Kidney epithelial cell (primary cell): Measurements from ENCODE around the gene RNASE7. TPM values are rescaled to one million over a fixed set of nuclear protein-coding genes. Genes with fewer than 3 reads are reported as not detected.

ENCODE experiments used
- DNase-seq: peaks from one replicate; pipeline ENCODE4 v3.0.0-alpha.2; 2010; ENCODE audit warnings: low read depth
- H3K27me3 ChIP-seq: 2 replicates; pipeline ENCODE4 v1.6.0; 2011; ENCODE audit warnings: low read length; ENCODE audit not compliant: control insufficient read depth, insufficient read depth
- H3K36me3 ChIP-seq: 2 replicates; pipeline ENCODE4 v1.5.1; 2011; ENCODE audit warnings: low read length; ENCODE audit not compliant: control insufficient read depth, insufficient read depth
- H3K4me3 ChIP-seq: 2 replicates; pipeline ENCODE4 v1.5.1; 2011; ENCODE audit warnings: low read depth, mild to moderate bottlenecking, control low read depth, low read length
- CTCF ChIP-seq: IDR thresholded peaks from 2 replicates; pipeline ENCODE4 v1.5.1; 2011; ENCODE audit warnings: mild to moderate bottlenecking, moderate library complexity, low read length, control low read depth, inconsistent platforms; ENCODE audit not compliant: insufficient read depth, poor library complexity, severe bottlenecking
- total RNA-seq: library from RNA; depleted of rRNA; stranded (reverse); fragments of >200 nt; gene quantifications from 2 replicates; pipeline ENCODE4 v1.2.3, GENCODE V29; 2015

RNASE7 gene
- total RNA-seq, 1 donor from 2014 or later = not detected

- no peak for TF ChIP-seq CTCF
- no peak for DNase-seq
- no peaks in the 10 kb centered on the region for H3K27me3 ChIP-seq
- no peak overlapping the region for H3K4me3 ChIP-seq
- H3K36me3 ChIP-seq = no peaks in the 10 kb centered on the region
Measured at GRCh38 chr14:21093018-21093417, 50.9 kb downstream of the RNASE7 start.

Other genes with a start within 250 kb of the RNASE7 start
- gene RNASE1, start 239.5 kb upstream of the RNASE7 start, total RNA-seq = not detected in 2 replicates
- gene RNASE3, start 151.0 kb upstream of the RNASE7 start, total RNA-seq = not detected in 2 replicates
- gene RNASE2, start 86.9 kb upstream of the RNASE7 start, total RNA-seq = not detected in 2 replicates
- 83.2 and 93.0 TPM in 2 replicates for gene METTL17, start 52.4 kb upstream of the RNASE7 start, total RNA-seq
- 0.25 TPM in 1 of 2 replicates, not detected in the other for gene SLC39A2, start 43.1 kb upstream of the RNASE7 start, total RNA-seq
- gene NDRG2, start 17.3 kb upstream of the RNASE7 start, total RNA-seq = 5.2 and 10.5 TPM in 2 replicates
- gene TPPP2, start 12.1 kb upstream of the RNASE7 start, total RNA-seq = not detected in 2 replicates
- not detected in 2 replicates for gene RNASE13, start 7.6 kb upstream of the RNASE7 start, total RNA-seq
- gene RNASE8, start 15.5 kb downstream of the RNASE7 start, total RNA-seq = not detected in 2 replicates
- gene ARHGEF40, start 27.9 kb downstream of the RNASE7 start, total RNA-seq = 59.4 and 59.7 TPM in 2 replicates
- gene ZNF219, start 56.3 kb downstream of the RNASE7 start, total RNA-seq = 25.5 and 34.5 TPM in 2 replicates
- gene TMEM253, start 58.7 kb downstream of the RNASE7 start, total RNA-seq = not detected in 2 replicates
- not detected in 2 replicates for gene OR5AU1, start 113.7 kb downstream of the RNASE7 start, total RNA-seq
- 723 and 773 TPM in 2 replicates for gene HNRNPC, start 227.1 kb downstream of the RNASE7 start, total RNA-seq
- gene RPGRIP1, start 237.7 kb downstream of the RNASE7 start, total RNA-seq = not detected in 2 replicates